Ammon's horn (tissue), 1 donor: ENCODE measurements around the gene GPA33.

Source experiments
- DNase-seq: peaks from one replicate; pipeline ENCODE4 v3.0.0-alpha.2; 2016; ENCODE audit warnings: low spot score

Gene GPA33, protein sequence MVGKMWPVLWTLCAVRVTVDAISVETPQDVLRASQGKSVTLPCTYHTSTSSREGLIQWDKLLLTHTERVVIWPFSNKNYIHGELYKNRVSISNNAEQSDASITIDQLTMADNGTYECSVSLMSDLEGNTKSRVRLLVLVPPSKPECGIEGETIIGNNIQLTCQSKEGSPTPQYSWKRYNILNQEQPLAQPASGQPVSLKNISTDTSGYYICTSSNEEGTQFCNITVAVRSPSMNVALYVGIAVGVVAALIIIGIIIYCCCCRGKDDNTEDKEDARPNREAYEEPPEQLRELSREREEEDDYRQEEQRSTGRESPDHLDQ

GRCh38 chr1:167090314-167090942, at the start of gene GPA33:
Gene GPA33, minus strand, starts transcription at chr1:167090377. Its CDS starts 90 bp downstream, at chr1:167090287.
- peak; percentile 20 for DNase-seq

- no peak for DNase-seq
Measured at GRCh38 chr1:167138703-167139102, 48.5 kb upstream of the GPA33 start.

GRCh38 chr1:167137793-167138510, 47.8 kb upstream of the GPA33 start:
- DNase-seq, result no peak

- DNase-seq, result no peak
Measured at GRCh38 chr1:167137332-167137781, 47.2 kb upstream of the GPA33 start.

- no peak for DNase-seq
Measured at GRCh38 chr1:167136806-167137205, 46.6 kb upstream of the GPA33 start.

GRCh38 chr1:167136191-167136614, 46.0 kb upstream of the GPA33 start:
- no peak for DNase-seq

- no peak for DNase-seq
Measured at GRCh38 chr1:167135281-167135840, 45.2 kb upstream of the GPA33 start.

GRCh38 chr1:167132301-167133010, 42.3 kb upstream of the GPA33 start:
- DNase-seq, result no peak

DNA sequence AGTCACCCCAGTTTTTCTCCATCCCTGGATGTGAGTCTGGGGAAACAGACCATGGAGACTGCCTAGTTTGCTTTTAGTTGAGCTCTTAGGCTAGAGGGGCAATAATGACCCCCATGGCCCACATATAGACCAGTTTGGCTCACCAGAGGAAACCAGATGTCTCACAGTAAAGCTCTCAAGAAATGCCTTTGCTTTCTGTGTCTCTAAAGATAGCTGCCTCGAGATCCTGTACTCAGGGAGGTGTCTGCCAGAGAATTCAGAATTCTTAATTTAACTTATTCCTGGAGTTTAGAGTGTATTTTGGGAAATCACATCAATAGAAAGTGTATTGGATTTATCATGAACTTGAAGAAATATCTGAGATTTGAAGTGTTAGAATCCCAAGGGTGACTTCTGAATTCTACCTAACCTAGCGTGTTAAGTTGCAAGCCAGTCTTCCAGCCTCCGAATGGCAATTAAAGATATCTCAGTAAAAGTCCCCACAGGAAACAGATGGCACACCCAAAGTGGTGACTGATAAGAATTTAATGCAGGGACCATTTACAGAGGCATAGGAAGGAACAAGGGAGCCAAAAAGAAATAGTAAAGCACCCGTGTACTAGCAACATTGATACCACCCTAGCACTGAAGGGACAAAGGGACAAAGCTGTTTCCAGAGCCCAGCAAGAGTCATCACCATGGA, 40.8 kb upstream of the GPA33 start:
- DNase-seq, result no peak

- DNase-seq, result no peak
Measured at GRCh38 chr1:167128261-167129227, 38.4 kb upstream of the GPA33 start.

DNA sequence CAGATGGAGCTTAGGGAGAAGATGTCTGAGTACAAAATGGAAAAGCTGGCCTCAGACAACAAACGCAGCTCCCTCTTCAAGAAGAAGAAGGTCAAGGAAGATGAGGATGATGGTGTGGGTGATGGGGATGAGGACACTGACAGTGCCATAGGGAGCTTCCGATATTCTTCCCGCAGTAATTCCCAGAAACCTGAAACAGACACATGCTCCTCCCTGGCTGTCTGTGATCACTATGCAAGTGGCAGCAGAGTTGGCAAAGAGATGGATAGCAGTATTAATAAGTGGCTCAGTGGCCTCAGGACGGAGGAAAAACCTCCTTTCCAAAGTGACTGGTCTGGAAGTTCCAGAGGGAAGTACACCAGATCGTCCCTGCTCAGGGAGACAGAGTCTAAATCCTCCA, 37.5 kb upstream of the GPA33 start:
- DNase-seq, result no peak

DNA sequence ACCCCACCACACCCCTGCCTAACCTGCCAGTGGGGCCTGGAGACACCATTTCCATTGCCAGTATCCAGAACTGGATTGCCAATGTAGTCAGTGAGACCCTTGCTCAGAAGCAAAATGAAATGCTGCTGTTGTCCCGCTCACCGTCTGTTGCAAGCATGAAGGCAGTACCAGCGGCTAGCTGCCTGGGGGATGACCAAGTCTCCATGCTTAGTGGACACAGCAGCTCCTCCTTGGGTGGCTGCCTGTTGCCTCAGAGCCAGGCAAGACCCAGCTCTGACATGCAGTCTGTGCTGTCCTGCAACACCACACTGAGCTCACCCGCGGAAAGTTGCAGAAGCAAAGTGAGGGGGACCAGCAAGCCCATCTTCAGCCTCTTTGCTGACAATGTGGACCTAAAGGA, 37.1 kb upstream of the GPA33 start:
- no peak for DNase-seq

- DNase-seq, result no peak
Measured at GRCh38 chr1:167126811-167127210, 36.6 kb upstream of the GPA33 start.

DNA sequence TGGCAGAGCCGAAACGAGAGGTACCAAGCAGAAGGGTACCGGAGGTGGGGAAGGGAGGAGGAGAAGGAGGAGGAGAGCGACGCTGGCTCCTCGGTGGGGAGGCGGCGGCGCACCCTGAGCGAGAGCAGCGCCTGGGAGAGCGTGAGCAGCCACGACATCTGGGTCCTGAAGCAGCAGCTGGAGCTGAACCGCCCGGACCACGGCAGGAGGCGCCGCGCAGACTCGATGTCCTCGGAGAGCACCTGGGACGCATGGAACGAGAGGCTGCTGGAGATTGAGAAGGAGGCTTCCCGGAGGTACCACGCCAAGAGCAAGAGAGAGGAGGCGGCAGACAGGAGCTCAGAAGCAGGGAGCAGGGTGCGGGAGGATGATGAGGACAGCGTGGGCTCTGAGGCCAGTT, 36.1 kb upstream of the GPA33 start:
- DNase-seq, result no peak

DNA sequence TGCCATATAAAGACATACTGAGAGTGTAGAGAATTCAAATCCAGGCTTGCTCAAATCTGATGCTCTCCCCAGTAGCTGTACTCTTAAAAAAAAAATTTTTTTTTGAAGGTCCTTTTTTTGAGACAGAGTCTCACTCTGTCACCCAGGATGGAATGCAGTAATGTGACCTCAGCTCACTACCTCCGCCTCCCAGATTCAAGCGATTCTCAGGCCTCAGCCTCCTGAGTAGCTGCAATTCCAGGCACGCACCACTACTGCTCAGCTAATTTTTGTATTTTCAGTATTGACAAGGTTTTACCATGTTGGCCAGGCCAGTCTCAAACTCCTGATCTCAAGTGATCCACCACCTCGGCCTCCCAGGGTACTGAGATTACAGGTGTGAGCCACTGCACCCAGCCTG, 32.4 kb upstream of the GPA33 start:
- no peak for DNase-seq

- DNase-seq, result no peak
Measured at GRCh38 chr1:167122121-167122480, 31.9 kb upstream of the GPA33 start.

DNA sequence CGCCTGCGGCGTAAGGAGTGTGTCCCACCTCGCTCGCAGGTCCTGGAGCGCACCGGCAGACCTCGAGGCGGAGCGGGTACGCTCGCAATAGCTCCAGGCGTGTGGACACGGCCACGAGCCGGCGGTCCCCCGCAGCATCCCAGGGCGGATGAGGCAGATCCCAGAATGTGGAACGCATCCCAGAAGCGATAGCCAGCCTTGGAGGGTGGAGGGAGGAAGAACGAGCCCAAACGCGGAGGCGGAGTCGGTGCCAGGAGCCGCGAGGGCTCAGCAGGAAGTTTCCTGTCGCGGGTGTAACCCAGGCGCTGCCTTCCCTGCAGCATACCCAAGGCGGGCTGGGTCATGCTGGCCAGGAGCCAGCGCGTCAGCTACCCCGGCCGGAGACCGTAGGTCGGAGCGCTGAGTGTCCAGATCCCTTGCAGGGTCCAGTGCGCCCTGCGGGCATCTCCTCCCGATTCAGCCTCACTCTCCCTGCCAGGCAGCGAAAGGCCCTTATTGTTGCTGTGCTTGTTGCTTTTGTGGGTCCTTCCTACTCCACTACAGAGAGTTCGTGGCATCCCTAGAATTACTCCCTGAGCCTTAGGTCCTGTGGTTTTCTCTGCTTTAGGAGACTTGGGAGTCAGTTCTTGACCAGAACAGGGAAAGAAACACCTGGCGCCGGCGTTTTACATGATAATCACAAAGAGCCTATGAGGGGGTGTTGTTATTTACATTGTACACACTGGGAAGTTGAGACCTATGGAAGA, 31.4 kb upstream of the GPA33 start:
- DNase-seq, result peak; percentile 28

DNA sequence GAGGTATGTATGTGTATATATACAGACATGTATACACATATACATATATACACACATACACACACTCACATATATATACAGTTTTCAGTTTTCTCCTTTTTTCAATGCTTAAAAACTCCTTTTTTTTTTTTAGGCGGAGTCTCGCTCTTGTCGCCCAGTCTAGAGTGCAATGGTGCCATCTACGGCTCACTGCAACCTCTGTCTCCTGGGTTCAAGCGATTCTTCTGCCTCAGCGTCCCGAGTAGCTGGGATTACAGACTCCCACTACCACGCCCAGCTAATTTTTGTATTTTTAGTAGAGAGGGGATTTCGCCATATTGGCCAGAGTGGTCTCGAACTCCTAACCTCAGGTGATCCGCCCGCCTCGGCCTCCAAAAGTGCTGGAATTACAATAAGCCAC, 30.7 kb upstream of the GPA33 start:
- no peak for DNase-seq

GRCh38 chr1:167119696-167120095, 29.5 kb upstream of the GPA33 start:
- no peak for DNase-seq

- no peak for DNase-seq
Measured at GRCh38 chr1:167118188-167118587, 28.0 kb upstream of the GPA33 start.
